HepG2 (cell line): ENCODE results near the gene PSMA7. TPM values are rescaled to one million over a fixed set of nuclear protein-coding genes. Genes with fewer than 3 reads are reported as not detected.

Source experiments
- EEA1 ChIP-seq: sonication (generic); formaldehyde crosslinking; IDR thresholded peaks from 2 replicates; pipeline ENCODE4 v1.5.1; 2020; ENCODE audit warnings: mild to moderate bottlenecking, missing genetic modification reagents, borderline replicate concordance
- NFE2L1 ChIP-seq: sonication (generic); formaldehyde crosslinking; IDR thresholded peaks from 2 replicates; pipeline ENCODE4 v1.4.0; 2020; ENCODE audit warnings: missing genetic modification reagents, mild to moderate bottlenecking, borderline replicate concordance
- RFXAP ChIP-seq: sonication (generic); formaldehyde crosslinking; IDR thresholded peaks from 2 replicates; pipeline ENCODE4 v1.4.0; 2020; ENCODE audit warnings: missing genetic modification reagents, borderline replicate concordance
- SMAD1 ChIP-seq: sonication (generic); formaldehyde crosslinking; IDR thresholded peaks from 2 replicates; pipeline ENCODE4 v1.4.0; 2020; ENCODE audit warnings: missing genetic modification reagents, low read depth, mild to moderate bottlenecking, borderline replicate concordance
- U2AF1 ChIP-seq: fragments of 200-400 bp; formaldehyde crosslinking; optimal IDR thresholded peaks from 2 replicates; pipeline ENCODE3; 2017; ENCODE audit warnings: mild to moderate bottlenecking, low read depth, low read length
- ZNF672 ChIP-seq: sonication (generic); formaldehyde crosslinking; IDR thresholded peaks from 2 replicates; pipeline ENCODE4 v1.8.1; 2022; ENCODE audit warnings: missing genetic modification reagents
- ZNF772 ChIP-seq: sonication (generic); formaldehyde crosslinking; IDR thresholded peaks from 2 replicates; pipeline ENCODE4 v1.5.0; 2020; ENCODE audit warnings: mild to moderate bottlenecking, missing genetic modification reagents
- polyA plus RNA-seq, 8 experiments: library from polyadenylated mRNA; depleted of rRNA in 3 of 8; stranded (reverse) in 7 of 8; unstranded in 1 of 8; fragments of >200 nt; fragmentation: Illumina TruSeq in 4 of 8; extraction: Trizol in 4 of 8; gene quantifications; 2 replicates each; pipeline versions ENCODE4 v1.2.1 to v1.2.3, GENCODE V29; 2011 to 2016; ENCODE audit warnings: low read depth in 4 of 8, missing spikeins in 1 of 8, mixed read lengths in 1 of 8; ENCODE audit not compliant: insufficient read depth in 1 of 8
- total RNA-seq, 5 experiments: library from RNA; depleted of rRNA; stranded (reverse); fragments of >200 nt; fragmentation: Illumina TruSeq; extraction: Trizol; gene quantifications; 2 replicates each; pipeline ENCODE4 v1.2.3, GENCODE V29; 2016; ENCODE audit warnings: low read depth in 1 of 5
- TF ChIP-seq, protein P1 (sequence below): sonication (generic); formaldehyde crosslinking; conservative IDR thresholded peaks from 2 replicates; pipeline ENCODE4 v1.4.0; 2020; ENCODE audit warnings: missing genetic modification reagents
- TF ChIP-seq, protein P2 (sequence below): IDR thresholded peaks from 2 replicates; pipeline ENCODE4 v1.6.1; 2016; ENCODE audit warnings: missing compliant biosample characterization, missing genetic modification reagents, borderline replicate concordance
- TF ChIP-seq, protein P3 (sequence below): IDR thresholded peaks from 2 replicates; pipeline ENCODE4 v1.4.0; 2020; ENCODE audit warnings: mild to moderate bottlenecking, missing genetic modification reagents
- TF ChIP-seq, protein P4 (sequence below): sonication (generic); formaldehyde crosslinking; IDR thresholded peaks from 2 replicates; pipeline ENCODE4 v1.4.0; 2020; ENCODE audit warnings: missing genetic modification reagents, borderline replicate concordance
- TF ChIP-seq, protein P5 (sequence below), 2 experiments: IDR thresholded peaks; 2 replicates each; pipeline ENCODE4 v1.6.1; 2011 to 2012; ENCODE audit warnings: low read length in 2 of 2, borderline replicate concordance in 1 of 2, low read depth in 1 of 2, mild to moderate bottlenecking in 1 of 2, moderate library complexity in 1 of 2

PSMA7 gene
- total and polyA plus RNA-seq, 2 of the 13 experiments (the other 11 are each of a cell fraction or from before 2014, with no cell fraction given): 531 to 631 TPM

DNA sequence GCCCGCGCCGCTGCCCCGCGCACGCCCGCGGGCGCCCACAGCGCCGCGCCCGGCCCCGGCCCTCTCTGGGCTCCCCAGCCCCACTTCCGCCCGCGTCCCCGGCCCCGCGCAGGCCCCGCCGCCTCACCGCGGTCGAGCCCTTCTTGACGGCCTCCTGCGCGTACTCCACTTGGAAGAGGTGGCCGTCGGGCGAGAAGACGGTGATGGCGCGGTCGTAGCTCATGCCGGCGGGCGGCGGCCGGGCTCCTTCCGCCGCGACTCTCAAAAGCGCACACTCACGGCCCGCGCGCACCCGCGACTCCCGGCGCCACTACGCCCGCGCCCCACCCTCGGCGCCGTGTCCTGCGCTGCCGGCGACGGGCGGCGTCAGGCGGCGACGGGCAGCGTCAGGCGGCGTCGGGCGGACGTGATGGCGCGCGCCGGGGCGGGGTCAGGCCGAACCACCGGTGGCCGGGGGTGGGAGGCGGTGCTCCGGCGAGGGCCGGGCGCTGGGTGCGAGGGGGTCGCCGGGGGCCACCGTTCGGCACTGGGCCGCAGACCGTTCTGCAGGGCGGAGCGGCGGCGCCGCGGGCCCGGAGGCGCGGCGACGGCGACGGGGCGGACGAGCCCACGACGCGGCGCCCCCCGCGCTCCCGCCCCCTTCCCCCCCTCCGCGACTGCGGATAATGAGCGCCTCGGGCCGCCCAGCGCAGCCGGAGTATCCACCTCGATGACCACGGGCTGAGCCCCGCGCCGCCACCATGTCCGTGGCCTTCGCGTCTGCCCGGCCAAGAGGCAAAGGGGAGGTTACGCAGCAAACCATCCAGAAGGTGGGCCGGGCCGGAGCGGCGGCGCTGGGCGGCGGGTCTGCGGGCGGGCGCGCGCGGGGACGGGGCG, at the start of gene PSMA7, which contains the start of gene SS18L1 (continued):
- TF ChIP-seq U2AF1 (no peak), EEA1 (peak; percentile 72; the same call in 1 of the 2 replicates), RFXAP (CRISPR knock-in tag) (peak; percentile 79; the same call in 1 of the 2 replicates), ZNF672 (CRISPR knock-in tag) (peak; percentile 70; the same call in 1 of the 2 replicates), ZNF772 (CRISPR knock-in tag) (no peak; the same call in 1 of the 2 replicates), NFE2L1 (peak; percentile 94; the same call in 1 of the 2 replicates), SMAD1 (CRISPR knock-in tag) (no peak)
- TF ChIP-seq, protein P1, sequence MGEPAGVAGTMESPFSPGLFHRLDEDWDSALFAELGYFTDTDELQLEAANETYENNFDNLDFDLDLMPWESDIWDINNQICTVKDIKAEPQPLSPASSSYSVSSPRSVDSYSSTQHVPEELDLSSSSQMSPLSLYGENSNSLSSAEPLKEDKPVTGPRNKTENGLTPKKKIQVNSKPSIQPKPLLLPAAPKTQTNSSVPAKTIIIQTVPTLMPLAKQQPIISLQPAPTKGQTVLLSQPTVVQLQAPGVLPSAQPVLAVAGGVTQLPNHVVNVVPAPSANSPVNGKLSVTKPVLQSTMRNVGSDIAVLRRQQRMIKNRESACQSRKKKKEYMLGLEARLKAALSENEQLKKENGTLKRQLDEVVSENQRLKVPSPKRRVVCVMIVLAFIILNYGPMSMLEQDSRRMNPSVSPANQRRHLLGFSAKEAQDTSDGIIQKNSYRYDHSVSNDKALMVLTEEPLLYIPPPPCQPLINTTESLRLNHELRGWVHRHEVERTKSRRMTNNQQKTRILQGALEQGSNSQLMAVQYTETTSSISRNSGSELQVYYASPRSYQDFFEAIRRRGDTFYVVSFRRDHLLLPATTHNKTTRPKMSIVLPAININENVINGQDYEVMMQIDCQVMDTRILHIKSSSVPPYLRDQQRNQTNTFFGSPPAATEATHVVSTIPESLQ: no peak
- TF ChIP-seq, protein P2, sequence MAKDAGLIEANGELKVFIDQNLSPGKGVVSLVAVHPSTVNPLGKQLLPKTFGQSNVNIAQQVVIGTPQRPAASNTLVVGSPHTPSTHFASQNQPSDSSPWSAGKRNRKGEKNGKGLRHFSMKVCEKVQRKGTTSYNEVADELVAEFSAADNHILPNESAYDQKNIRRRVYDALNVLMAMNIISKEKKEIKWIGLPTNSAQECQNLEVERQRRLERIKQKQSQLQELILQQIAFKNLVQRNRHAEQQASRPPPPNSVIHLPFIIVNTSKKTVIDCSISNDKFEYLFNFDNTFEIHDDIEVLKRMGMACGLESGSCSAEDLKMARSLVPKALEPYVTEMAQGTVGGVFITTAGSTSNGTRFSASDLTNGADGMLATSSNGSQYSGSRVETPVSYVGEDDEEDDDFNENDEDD: peak; percentile 72
- TF ChIP-seq, protein P3, sequence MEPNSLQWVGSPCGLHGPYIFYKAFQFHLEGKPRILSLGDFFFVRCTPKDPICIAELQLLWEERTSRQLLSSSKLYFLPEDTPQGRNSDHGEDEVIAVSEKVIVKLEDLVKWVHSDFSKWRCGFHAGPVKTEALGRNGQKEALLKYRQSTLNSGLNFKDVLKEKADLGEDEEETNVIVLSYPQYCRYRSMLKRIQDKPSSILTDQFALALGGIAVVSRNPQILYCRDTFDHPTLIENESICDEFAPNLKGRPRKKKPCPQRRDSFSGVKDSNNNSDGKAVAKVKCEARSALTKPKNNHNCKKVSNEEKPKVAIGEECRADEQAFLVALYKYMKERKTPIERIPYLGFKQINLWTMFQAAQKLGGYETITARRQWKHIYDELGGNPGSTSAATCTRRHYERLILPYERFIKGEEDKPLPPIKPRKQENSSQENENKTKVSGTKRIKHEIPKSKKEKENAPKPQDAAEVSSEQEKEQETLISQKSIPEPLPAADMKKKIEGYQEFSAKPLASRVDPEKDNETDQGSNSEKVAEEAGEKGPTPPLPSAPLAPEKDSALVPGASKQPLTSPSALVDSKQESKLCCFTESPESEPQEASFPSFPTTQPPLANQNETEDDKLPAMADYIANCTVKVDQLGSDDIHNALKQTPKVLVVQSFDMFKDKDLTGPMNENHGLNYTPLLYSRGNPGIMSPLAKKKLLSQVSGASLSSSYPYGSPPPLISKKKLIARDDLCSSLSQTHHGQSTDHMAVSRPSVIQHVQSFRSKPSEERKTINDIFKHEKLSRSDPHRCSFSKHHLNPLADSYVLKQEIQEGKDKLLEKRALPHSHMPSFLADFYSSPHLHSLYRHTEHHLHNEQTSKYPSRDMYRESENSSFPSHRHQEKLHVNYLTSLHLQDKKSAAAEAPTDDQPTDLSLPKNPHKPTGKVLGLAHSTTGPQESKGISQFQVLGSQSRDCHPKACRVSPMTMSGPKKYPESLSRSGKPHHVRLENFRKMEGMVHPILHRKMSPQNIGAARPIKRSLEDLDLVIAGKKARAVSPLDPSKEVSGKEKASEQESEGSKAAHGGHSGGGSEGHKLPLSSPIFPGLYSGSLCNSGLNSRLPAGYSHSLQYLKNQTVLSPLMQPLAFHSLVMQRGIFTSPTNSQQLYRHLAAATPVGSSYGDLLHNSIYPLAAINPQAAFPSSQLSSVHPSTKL (CRISPR knock-in tag): peak; percentile 65
- TF ChIP-seq, protein P4, sequence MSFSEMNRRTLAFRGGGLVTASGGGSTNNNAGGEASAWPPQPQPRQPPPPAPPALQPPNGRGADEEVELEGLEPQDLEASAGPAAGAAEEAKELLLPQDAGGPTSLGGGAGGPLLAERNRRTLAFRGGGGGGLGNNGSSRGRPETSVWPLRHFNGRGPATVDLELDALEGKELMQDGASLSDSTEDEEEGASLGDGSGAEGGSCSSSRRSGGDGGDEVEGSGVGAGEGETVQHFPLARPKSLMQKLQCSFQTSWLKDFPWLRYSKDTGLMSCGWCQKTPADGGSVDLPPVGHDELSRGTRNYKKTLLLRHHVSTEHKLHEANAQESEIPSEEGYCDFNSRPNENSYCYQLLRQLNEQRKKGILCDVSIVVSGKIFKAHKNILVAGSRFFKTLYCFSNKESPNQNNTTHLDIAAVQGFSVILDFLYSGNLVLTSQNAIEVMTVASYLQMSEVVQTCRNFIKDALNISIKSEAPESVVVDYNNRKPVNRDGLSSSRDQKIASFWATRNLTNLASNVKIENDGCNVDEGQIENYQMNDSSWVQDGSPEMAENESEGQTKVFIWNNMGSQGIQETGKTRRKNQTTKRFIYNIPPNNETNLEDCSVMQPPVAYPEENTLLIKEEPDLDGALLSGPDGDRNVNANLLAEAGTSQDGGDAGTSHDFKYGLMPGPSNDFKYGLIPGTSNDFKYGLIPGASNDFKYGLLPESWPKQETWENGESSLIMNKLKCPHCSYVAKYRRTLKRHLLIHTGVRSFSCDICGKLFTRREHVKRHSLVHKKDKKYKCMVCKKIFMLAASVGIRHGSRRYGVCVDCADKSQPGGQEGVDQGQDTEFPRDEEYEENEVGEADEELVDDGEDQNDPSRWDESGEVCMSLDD (CRISPR knock-in tag): no peak
- TF ChIP-seq, protein P5, sequence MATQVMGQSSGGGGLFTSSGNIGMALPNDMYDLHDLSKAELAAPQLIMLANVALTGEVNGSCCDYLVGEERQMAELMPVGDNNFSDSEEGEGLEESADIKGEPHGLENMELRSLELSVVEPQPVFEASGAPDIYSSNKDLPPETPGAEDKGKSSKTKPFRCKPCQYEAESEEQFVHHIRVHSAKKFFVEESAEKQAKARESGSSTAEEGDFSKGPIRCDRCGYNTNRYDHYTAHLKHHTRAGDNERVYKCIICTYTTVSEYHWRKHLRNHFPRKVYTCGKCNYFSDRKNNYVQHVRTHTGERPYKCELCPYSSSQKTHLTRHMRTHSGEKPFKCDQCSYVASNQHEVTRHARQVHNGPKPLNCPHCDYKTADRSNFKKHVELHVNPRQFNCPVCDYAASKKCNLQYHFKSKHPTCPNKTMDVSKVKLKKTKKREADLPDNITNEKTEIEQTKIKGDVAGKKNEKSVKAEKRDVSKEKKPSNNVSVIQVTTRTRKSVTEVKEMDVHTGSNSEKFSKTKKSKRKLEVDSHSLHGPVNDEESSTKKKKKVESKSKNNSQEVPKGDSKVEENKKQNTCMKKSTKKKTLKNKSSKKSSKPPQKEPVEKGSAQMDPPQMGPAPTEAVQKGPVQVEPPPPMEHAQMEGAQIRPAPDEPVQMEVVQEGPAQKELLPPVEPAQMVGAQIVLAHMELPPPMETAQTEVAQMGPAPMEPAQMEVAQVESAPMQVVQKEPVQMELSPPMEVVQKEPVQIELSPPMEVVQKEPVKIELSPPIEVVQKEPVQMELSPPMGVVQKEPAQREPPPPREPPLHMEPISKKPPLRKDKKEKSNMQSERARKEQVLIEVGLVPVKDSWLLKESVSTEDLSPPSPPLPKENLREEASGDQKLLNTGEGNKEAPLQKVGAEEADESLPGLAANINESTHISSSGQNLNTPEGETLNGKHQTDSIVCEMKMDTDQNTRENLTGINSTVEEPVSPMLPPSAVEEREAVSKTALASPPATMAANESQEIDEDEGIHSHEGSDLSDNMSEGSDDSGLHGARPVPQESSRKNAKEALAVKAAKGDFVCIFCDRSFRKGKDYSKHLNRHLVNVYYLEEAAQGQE (IDR thresholded peaks at IDR 0.05; ENCODE audit: borderline replicate concordance in 1 of 2, low read depth in 1 of 2, low read length in 2 of 2): peak in 1 of 2 experiments; percentile 53; a peak in 2 of 4 replicates
